ENCODE results near the gene MPDU1.
A peak's percentile ranks its signal among the peaks of the same experiment; 100 is the strongest.
"Not testable (repeated sequence)": the region's sequence is repeated elsewhere in the genome, so short reads cannot be mapped to it uniquely, and the experiment has no call there.

The MPDU1 gene

GRCh38 chr17:7580604-7581575, 2.8 kb upstream of the MPDU1 start:
- peak in 1 of 14 donors; percentile 26 for DNase-seq

GRCh38 chr17:7582396-7583252, 1.0 kb upstream of the MPDU1 start:
- peak in 2 of 14 donors; percentile 38 to 56 for DNase-seq

GRCh38 chr17:7586673-7587419, 3.2 kb downstream of the MPDU1 start:
- peak in 1 of 14 donors; percentile 5 for DNase-seq

GRCh38 chr17:7587420-7588151, 3.9 kb downstream of the MPDU1 start:
- no peak for DNase-seq

GRCh38 chr17:7588553-7589203, 5.0 kb downstream of the MPDU1 start:
- peak in 1 of 14 donors; percentile 68 for DNase-seq

DNA sequence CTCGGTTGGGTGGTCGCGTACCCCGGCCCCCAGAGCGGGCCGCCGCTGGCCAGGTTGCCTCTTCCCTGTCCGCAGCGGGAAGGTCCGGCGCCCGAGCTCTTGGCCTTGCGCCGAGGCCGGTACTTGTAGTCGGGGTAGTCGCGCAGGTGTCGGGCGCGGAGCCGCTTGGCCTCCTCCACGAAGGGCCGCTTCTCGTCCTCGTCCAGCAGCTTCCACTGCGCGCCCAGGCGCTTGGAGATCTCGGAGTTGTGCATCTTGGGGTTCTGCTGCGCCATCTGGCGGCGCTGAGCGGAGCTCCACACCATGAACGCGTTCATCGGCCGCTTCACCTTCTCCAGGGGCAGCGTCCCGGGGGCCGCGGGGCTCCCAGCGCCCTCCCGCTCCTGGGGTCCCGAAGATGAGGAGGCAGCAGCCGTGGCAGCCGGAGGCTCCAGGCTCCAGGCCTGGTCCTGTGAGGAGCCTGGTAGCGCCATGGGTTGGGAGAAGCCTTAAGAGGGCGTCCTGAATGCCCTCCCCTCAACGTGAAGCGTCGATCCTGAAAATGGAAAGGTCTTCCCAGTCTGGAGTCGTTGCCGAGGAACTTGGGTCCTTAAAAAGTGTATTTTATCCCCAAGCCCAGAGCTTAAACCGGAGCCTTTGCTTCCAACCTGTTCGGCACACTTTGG, 5.7 kb downstream of the MPDU1 start:
- peak in 11 of 14 donors; percentile 11 to 83 (median 65) for DNase-seq

- no peak for DNase-seq
Measured at GRCh38 chr17:7589891-7590691, 6.4 kb downstream of the MPDU1 start, which contains the start of gene SOX15. SOX15 (minus strand) TSS chr17:7590094; CDS start chr17:7589676, 418 bp downstream.

DNA sequence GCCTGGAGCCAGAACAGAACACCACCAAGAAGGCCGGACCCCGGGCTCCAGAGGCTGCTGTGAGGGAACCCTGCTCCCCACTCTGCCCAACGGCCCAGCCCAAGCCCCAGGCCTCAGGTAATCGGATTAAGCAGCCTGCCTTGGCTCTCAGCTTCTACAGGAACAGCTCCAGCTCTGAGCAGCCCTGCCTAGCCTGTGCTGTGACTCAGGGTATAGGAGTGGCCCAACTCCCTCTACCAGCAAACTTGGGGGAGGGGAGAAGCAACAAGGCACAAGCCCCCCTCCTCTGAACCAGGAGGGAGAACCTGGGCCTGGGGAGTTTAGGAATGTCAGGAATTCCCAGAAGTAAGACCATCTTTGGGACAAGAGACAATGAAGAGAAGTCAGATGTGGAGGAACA, 7.1 kb downstream of the MPDU1 start:
- DNase-seq: no peak

DNA sequence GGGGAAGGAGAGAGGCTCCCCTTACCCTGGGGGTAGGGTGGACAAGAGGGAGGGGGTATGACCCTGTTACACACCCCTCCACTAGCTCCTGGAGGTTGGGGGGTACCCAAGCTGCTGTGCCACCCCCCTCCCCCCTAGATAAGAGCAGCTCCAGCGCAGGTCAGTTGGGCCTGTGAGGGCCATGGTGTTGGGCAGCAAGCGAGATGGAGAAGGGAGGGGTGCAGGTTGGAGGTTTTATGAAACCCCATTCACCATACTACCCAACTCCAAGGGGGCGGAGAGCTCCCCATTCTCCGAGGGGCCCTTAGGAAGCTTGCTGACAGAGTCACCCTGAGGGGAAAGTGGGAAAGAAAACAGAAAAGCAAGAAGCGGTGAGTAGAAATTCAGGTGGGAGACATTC, 7.9 kb downstream of the MPDU1 start:
- no peak for DNase-seq

DNA sequence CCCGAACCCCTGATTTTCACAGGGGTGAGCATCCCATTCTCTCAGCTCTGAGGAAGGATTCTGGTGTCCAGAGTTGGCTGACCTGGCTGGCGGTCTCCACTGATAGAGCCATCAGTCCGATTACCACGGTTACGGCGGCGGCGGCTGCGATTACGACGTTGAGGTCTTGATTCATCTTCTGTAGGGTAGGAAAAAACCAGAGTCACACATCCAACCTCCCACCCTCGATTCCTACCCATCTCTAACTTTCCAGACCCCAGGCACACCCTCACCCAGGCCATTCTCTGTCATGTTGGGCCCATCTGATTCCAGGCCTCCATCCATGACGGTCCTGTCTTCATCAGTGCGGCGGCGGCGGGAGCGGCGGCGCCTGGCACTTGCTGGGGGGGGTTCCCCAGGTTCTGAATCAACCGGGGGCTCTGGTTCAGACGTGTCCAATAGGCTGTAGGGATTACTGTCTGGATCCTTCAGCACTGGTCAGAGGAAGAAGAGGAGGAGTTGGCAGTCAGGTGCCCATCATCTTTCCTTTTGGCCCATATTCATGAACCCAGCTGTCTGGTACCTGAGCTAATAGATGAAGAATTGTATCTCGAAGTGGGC, 8.9 kb downstream of the MPDU1 start:
- DNase-seq: no peak

DNA sequence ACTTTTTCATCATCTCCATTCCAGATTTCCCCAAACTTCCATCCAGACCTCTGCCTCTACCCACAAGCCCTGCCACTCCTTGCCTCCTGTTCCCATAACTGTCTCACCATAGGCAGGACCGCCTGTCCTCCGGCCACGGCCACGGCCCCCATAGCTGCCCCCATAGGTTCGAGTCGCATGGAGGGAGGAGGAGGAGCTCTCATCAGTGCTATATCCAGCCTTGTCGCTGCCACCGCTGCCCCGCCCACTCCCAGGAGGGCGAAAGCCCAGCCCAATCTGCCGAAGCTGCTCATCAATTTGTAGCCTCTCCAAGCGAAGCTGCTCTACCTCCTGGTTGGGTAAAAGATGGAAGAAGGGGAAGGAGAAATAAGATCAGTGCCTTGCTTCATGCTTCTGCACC, 9.6 kb downstream of the MPDU1 start:
- DNase-seq: no peak

GRCh38 chr17:7597561-7597960, 13.9 kb downstream of the MPDU1 start:
- DNase-seq: not testable (repeated sequence)

GRCh38 chr17:7606280-7606679, 22.6 kb downstream of the MPDU1 start:
- DNase-seq: no peak

- DNase-seq: no peak
Measured at GRCh38 chr17:7610641-7611040, 27.0 kb downstream of the MPDU1 start.

GRCh38 chr17:7611635-7612293, 28.1 kb downstream of the MPDU1 start:
- no peak for DNase-seq

- DNase-seq: no peak
Measured at GRCh38 chr17:7612294-7612640, 28.6 kb downstream of the MPDU1 start.

- peak in 1 of 14 donors; percentile 7 for DNase-seq
Measured at GRCh38 chr17:7613769-7614424, 30.2 kb downstream of the MPDU1 start.
